Endothelial cell (in vitro differentiated cells): ENCODE results near the gene ACTR10. TPM values are rescaled to one million over a fixed set of nuclear protein-coding genes. Genes with fewer than 3 reads are reported as not detected.

Source experiments
- DNase-seq: peaks from one replicate; pipeline ENCODE4 v3.0.0; 2021; ENCODE audit warnings: low spot score
- H3K27ac Mint-ChIP-seq: one replicate; pipeline ENCODE4 v1.8.0; 2021; ENCODE audit warnings: mixed read lengths, inconsistent platforms; ENCODE audit not compliant: unreplicated experiment
- H3K27me3 Mint-ChIP-seq: one replicate; pipeline ENCODE4 v1.8.0; 2021; ENCODE audit warnings: mild to moderate bottlenecking, moderate library complexity, mixed read lengths, inconsistent platforms; ENCODE audit not compliant: unreplicated experiment
- H3K36me3 Mint-ChIP-seq: one replicate; pipeline ENCODE4 v1.8.0; 2021; ENCODE audit warnings: mild to moderate bottlenecking, low read depth, mixed read lengths, inconsistent platforms; ENCODE audit not compliant: unreplicated experiment
- H3K4me1 Mint-ChIP-seq: one replicate; pipeline ENCODE4 v1.8.0; 2021; ENCODE audit warnings: mild to moderate bottlenecking, mixed read lengths, inconsistent platforms; ENCODE audit not compliant: unreplicated experiment
- H3K4me3 Mint-ChIP-seq: one replicate; pipeline ENCODE4 v1.8.0; 2021; ENCODE audit warnings: mild to moderate bottlenecking, mixed read lengths, inconsistent platforms; ENCODE audit not compliant: unreplicated experiment
- H3K9me3 Mint-ChIP-seq: one replicate; pipeline ENCODE4 v1.8.0; 2021; ENCODE audit warnings: mixed read lengths, inconsistent platforms; ENCODE audit not compliant: unreplicated experiment
- total RNA-seq: library from RNA; stranded (reverse); fragmentation: NEBNext Ultra II Directional; extraction: Animal tissue kit (Norgen Biotek cat#: 25700); gene quantifications from one replicate; pipeline ENCODE4 v1.2.1, GENCODE V29; 2021; ENCODE audit not compliant: unreplicated experiment
- TF ChIP-seq, protein P1 (sequence below): fragments of 200-600 bp; sonication (generic); IDR thresholded peaks from one replicate; pipeline ENCODE4 v1.5.0; 2021; ENCODE audit warnings: antibody characterized with exemption; ENCODE audit not compliant: unreplicated experiment

Gene ACTR10
- total RNA-seq, 1 donor from 2014 or later: 50.2 TPM

DNA sequence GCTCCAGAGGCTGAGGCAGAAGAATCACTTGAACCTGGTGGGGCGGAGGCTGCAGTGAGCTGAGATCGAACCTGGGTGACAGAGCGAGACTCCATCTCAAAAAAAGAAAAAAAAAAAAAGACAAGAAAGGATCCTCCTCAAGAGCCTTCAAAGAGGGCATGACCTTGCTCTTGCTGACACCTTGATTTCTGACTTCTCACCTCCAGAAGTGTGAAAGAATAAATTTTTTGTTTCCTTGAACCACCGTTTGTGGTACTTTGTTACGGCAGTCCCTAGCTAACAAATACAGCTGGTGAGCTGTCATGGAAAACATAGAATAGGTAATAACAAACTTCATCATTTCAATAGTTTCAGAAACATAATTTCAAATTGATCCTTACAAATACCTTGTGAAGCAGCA, 1.9 kb upstream of the ACTR10 start:
- Mint-ChIP-seq H3K27ac (no peak overlapping the region), H3K4me3 (no peak overlapping the region)

DNA sequence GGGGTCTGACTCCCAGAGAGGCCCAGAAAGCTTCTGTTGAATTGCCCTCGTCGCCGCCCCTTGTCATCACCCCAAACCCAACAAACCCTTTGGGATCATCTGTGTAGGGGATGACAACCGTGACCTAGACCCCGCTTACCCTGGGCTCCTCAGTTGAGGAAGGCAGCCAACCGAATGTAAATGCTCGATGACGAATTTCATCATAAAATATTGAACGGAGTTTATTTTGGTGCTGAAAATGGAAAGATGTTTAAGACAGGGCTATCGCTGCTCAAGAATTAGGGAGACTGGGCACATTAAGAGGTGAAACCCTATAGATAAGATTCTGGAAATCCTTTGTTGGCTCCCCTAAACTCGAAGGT, 512 bp downstream of the ACTR10 start:
- peak overlapping the region; percentile 94 for H3K4me3 Mint-ChIP-seq
- peak overlapping the region; percentile 80 for H3K27ac Mint-ChIP-seq
- peaks cover 12% of the 10 kb centered on the region for H3K4me1 Mint-ChIP-seq
- H3K36me3 Mint-ChIP-seq: peaks cover 3% of the 10 kb centered on the region
- TF ChIP-seq, protein P1, sequence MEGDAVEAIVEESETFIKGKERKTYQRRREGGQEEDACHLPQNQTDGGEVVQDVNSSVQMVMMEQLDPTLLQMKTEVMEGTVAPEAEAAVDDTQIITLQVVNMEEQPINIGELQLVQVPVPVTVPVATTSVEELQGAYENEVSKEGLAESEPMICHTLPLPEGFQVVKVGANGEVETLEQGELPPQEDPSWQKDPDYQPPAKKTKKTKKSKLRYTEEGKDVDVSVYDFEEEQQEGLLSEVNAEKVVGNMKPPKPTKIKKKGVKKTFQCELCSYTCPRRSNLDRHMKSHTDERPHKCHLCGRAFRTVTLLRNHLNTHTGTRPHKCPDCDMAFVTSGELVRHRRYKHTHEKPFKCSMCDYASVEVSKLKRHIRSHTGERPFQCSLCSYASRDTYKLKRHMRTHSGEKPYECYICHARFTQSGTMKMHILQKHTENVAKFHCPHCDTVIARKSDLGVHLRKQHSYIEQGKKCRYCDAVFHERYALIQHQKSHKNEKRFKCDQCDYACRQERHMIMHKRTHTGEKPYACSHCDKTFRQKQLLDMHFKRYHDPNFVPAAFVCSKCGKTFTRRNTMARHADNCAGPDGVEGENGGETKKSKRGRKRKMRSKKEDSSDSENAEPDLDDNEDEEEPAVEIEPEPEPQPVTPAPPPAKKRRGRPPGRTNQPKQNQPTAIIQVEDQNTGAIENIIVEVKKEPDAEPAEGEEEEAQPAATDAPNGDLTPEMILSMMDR: no peak
- DNase-seq: no peak
- H3K9me3 Mint-ChIP-seq: no peaks in the 10 kb centered on the region
- peaks cover 4% of the 10 kb centered on the region for H3K27me3 Mint-ChIP-seq

More for the DNA sequence above, 1.9 kb upstream of the ACTR10 start:
- Mint-ChIP-seq H3K27me3 (peaks cover 4% of the 10 kb centered on the region), H3K9me3 (no peaks in the 10 kb centered on the region), H3K36me3 (peaks cover 3% of the 10 kb centered on the region), H3K4me1 (peaks cover 15% of the 10 kb centered on the region)
- no peak for DNase-seq
- TF ChIP-seq, protein P1: no peak

DNA sequence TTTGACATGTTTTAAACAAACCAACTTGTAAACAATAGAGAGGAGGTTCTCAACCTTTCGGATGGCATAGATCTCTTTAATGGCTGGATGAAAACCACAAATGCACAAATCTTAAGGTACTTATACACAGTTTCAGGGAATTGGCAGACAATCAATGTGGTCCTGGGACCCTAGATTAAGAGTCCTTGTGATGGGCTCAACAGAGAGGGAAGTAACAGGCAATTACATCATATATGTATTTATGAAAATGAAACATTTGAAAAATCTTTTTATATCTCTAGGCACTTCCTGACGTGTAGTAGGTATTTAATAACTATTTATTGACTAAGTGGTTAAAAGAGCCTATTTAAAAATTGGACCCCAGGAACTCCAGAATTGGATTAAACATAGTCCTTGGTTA, 897 bp downstream of the ACTR10 start:
- H3K9me3 Mint-ChIP-seq: no peaks in the 10 kb centered on the region
- DNase-seq: no peak
- TF ChIP-seq, protein P1: no peak
- H3K27ac Mint-ChIP-seq: peak overlapping the region; percentile 80
- peaks cover 4% of the 10 kb centered on the region for H3K27me3 Mint-ChIP-seq
- H3K4me3 Mint-ChIP-seq: peak overlapping the region; percentile 94
- H3K4me1 Mint-ChIP-seq: peaks cover 12% of the 10 kb centered on the region
- H3K36me3 Mint-ChIP-seq: peaks cover 3% of the 10 kb centered on the region

DNA sequence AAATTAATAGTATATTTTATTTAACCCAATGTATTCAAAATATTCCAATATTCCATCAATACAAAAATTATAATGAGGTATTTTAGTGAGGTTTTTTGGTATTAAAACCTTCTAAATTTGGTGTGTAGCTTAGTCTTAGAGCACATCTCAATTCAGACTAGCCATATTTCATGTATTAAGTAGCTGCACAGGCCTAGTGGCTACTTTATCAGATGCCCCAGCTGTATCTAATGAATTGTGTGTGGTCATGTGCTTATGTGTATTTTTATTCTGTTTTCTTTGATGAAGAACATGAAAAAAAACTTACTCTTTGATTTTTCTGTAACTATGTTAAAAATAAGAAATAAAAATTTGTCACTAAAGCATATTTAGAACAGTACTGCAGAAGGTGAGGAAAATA, 13.2 kb downstream of the ACTR10 start:
- Mint-ChIP-seq H3K36me3 (peaks cover 16% of the 10 kb centered on the region), H3K27me3 (peaks cover 2% of the 10 kb centered on the region), H3K4me1 (no peaks in the 10 kb centered on the region), H3K27ac (no peak overlapping the region), H3K4me3 (no peak overlapping the region), H3K9me3 (no peaks in the 10 kb centered on the region)
- TF ChIP-seq, protein P1: no peak
- no peak for DNase-seq

DNA sequence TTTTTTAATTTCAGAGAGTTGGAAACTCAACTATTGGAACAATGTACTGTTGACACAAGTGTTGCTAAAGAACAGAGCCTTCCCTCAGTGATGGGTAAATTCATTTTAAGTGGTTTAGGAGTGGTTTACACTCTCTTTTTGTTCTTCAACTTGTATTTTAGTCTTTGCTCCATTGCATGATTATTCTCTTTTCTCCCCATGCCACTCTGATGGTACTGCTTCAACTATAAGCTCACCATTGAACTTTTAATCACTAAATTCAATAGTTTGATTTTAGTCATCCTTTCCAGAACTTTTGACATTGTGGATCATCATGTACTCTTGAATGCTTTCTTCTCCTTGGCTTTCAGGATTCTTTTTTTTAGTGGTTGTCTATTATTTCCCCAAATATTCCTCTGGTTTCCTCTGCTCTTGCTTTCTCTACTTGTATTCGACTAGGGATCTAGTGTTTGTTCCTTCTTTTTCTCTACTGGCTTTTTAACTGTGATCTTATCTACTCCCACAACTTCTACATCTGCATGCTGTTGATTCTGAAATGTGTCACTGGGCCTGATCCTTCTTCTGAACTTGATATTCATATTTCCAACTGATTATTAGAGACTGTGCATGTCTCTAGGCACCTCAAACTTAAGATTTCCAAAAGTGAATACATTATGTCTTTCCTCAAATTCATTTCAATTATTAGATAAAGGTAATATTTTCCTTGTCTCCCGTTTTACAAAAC, 15.4 kb downstream of the ACTR10 start:
- peaks cover 16% of the 10 kb centered on the region for H3K36me3 Mint-ChIP-seq
- H3K4me3 Mint-ChIP-seq: peak overlapping the region; percentile 11
- no peaks in the 10 kb centered on the region for H3K9me3 Mint-ChIP-seq
- DNase-seq: no peak
- peaks cover 2% of the 10 kb centered on the region for H3K27me3 Mint-ChIP-seq
- no peak overlapping the region for H3K27ac Mint-ChIP-seq
- TF ChIP-seq, protein P1: no peak
- H3K4me1 Mint-ChIP-seq: no peaks in the 10 kb centered on the region
